Caco-2 (cell line): Measurements from ENCODE around the gene THBD. TPM values are rescaled to one million over a fixed set of nuclear protein-coding genes. Genes with fewer than 3 reads are reported as not detected.

Experiments
- BruUV-seq: library from RNA; stranded (reverse); fragments of 400-500 nt; replicated peaks from 2 replicates; lab custom pipeline; 2021; lab: Mats Ljungman, UMichigan
- CTCF ChIA-PET: fragments of 300-600 bp; sonication (Branson Sonifier 250); formaldehyde crosslinking; loops from one replicate; lab custom pipeline; 2022; ENCODE audit warnings: antibody characterized with exemption; lab: Charles Lee
- POLR2A ChIA-PET: fragments of 300-600 bp; sonication (Branson Sonifier 250); formaldehyde crosslinking; loops from one replicate; lab custom pipeline; 2022; ENCODE audit warnings: antibody characterized with exemption; lab: Charles Lee
- DNase-seq, 2 experiments: peaks; one replicate each; pipeline versions ENCODE4 v3.0.0 to v3.0.0-alpha.2; 2020 to 2022
- H3K27me3 ChIP-seq: replicated peaks from 2 replicates; pipeline ENCODE4 v1.6.0; 2011; ENCODE audit warnings: low read length; ENCODE audit not compliant: control insufficient read depth, insufficient read depth
- H3K36me3 ChIP-seq: 2 replicates; pipeline ENCODE4 v1.5.1; 2011; ENCODE audit warnings: low read length; ENCODE audit not compliant: control insufficient read depth, insufficient read depth
- H3K4me1 ChIP-seq: fragments of 250-450 bp; sonication (Bioruptor Pico); 2 replicates; pipeline ENCODE4 v1.5.1; 2020; ENCODE audit warnings: mild to moderate bottlenecking
- H3K4me3 ChIP-seq: 2 replicates; pipeline ENCODE4 v1.5.1; 2011; ENCODE audit warnings: low read depth, mild to moderate bottlenecking, control low read depth, low read length
- H3K9me3 ChIP-seq: fragments of 250-450 bp; sonication (Bioruptor Pico); 2 replicates; pipeline ENCODE4 v1.5.1; 2020; ENCODE audit warnings: mild to moderate bottlenecking, moderate library complexity
- H3K27ac Mint-ChIP-seq: one replicate; pipeline ENCODE4 v1.8.0; 2022; ENCODE audit warnings: mixed read lengths; ENCODE audit not compliant: unreplicated experiment
- H3K27me3 Mint-ChIP-seq: one replicate; pipeline ENCODE4 v1.8.0; 2022; ENCODE audit warnings: mixed read lengths; ENCODE audit not compliant: insufficient read depth, unreplicated experiment
- H3K36me3 Mint-ChIP-seq: one replicate; pipeline ENCODE4 v1.8.0; 2022; ENCODE audit warnings: mild to moderate bottlenecking, mixed read lengths; ENCODE audit not compliant: insufficient read depth, unreplicated experiment
- H3K4me1 Mint-ChIP-seq: one replicate; pipeline ENCODE4 v1.8.0; 2022; ENCODE audit warnings: low read depth, mixed read lengths; ENCODE audit not compliant: unreplicated experiment
- H3K4me3 Mint-ChIP-seq: one replicate; pipeline ENCODE4 v1.8.0; 2022; ENCODE audit warnings: mild to moderate bottlenecking, moderate library complexity, mixed read lengths; ENCODE audit not compliant: unreplicated experiment
- H3K9me3 Mint-ChIP-seq: one replicate; pipeline ENCODE4 v1.8.0; 2022; ENCODE audit warnings: mixed read lengths; ENCODE audit not compliant: unreplicated experiment
- CTCF ChIP-seq, 2 experiments: fragments of 200-600 bp in 1 of 2; IDR thresholded peaks; 1 replicate in 1 of 2; 2 replicates in 1 of 2; pipeline versions ENCODE4 v1.5.1 to v1.8.0; 2011 to 2022; ENCODE audit warnings: antibody characterized with exemption in 1 of 2, control low read depth in 1 of 2, inconsistent platforms in 1 of 2, low read depth in 1 of 2, low read length in 1 of 2, mild to moderate bottlenecking in 1 of 2, moderate library complexity in 1 of 2; ENCODE audit not compliant: insufficient read depth in 1 of 2, severe bottlenecking in 1 of 2, unreplicated experiment in 1 of 2
- intact Hi-C: fragments of 100-400 bp; cut with micrococcal nuclease; formaldehyde crosslinking; loops from one replicate; pipeline ENCODE4 v1.10.0; 2022; ENCODE audit not compliant: unreplicated experiment
- total RNA-seq: library from RNA; stranded (reverse); gene quantifications from 2 replicates; pipeline ENCODE4 v1.2.3, GENCODE V29; 2022

THBD gene
- total RNA-seq, 1 experiment from 2014 or later: 0.77 TPM

GRCh38 chr20:23065266-23066201 lies 16.1 kb upstream of the THBD start:
- intact Hi-C loops: loop anchor here (1.0 to 10.0 kb wide), 2 partner anchors 41 to 251 kb away; no protein-coding TSS in a partner anchor
- peak overlapping the region; percentile 54 for H3K27ac Mint-ChIP-seq
- H3K27me3 Mint-ChIP-seq: no peaks in the 10 kb centered on the region
- Histone ChIP-seq H3K36me3 (no peaks in the 10 kb centered on the region), H3K4me1 (peaks cover 55% of the 10 kb centered on the region), H3K4me3 (no peak overlapping the region), H3K9me3 (no peaks in the 10 kb centered on the region), H3K27me3 (no peaks in the 10 kb centered on the region)
- H3K36me3 Mint-ChIP-seq: no peaks in the 10 kb centered on the region
- no peak for TF ChIP-seq CTCF (IDR thresholded peaks at IDR 0.05; ENCODE audit: insufficient read depth in 1 of 2, low read depth in 1 of 2, low read length in 1 of 2, severe bottlenecking in 1 of 2, unreplicated experiment in 1 of 2)
- H3K4me3 Mint-ChIP-seq: no peak overlapping the region
- CTCF ChIA-PET: interaction anchor here (0.5 to 1.3 kb wide), 7 partner anchors 15 to 730 kb away, joined by 3 to 8 read pairs (median 5); no protein-coding TSS in a partner anchor
- DNase-seq: peak; percentile 64 to 76
- peaks cover 30% of the 10 kb centered on the region for H3K4me1 Mint-ChIP-seq
- POLR2A ChIA-PET: interaction anchor here (0.6 to 1.1 kb wide), 2 partner anchors 15 to 147 kb away, joined by 3 read pairs; no protein-coding TSS in a partner anchor
- no TSS peak for BruUV-seq
- no peaks in the 10 kb centered on the region for H3K9me3 Mint-ChIP-seq

GRCh38 chr20:23063581-23063980 lies 14.1 kb upstream of the THBD start:
- intact Hi-C loops: loop anchor here (5.0 to 10.0 kb wide), 2 partner anchors 249 to 371 kb away; no protein-coding TSS in a partner anchor
- no peaks in the 10 kb centered on the region for H3K36me3 ChIP-seq

More at GRCh38 chr20:23063581-23063980, 14.1 kb upstream of the THBD start:
- BruUV-seq: no TSS peak
- Mint-ChIP-seq H3K9me3 (no peaks in the 10 kb centered on the region), H3K27me3 (no peaks in the 10 kb centered on the region), H3K4me1 (peaks cover 33% of the 10 kb centered on the region), H3K36me3 (no peaks in the 10 kb centered on the region), H3K27ac (no peak overlapping the region), H3K4me3 (no peak overlapping the region)
- DNase-seq: no peak
- Histone ChIP-seq H3K27me3 (no peaks in the 10 kb centered on the region), H3K4me1 (peaks cover 60% of the 10 kb centered on the region), H3K9me3 (no peaks in the 10 kb centered on the region), H3K4me3 (no peak overlapping the region)
- TF ChIP-seq CTCF (IDR thresholded peaks at IDR 0.05; ENCODE audit: insufficient read depth in 1 of 2, low read depth in 1 of 2, low read length in 1 of 2, severe bottlenecking in 1 of 2, unreplicated experiment in 1 of 2): no peak
- CTCF ChIA-PET: interaction anchor here (1.4 kb wide), 1 partner anchor 36 kb away, joined by 3 read pairs; no protein-coding TSS in a partner anchor
- POLR2A ChIA-PET: no interaction called here
